ENCODE results near the gene FAM174C.

Gene FAM174C

GRCh38 chr19:1259206-1259875 lies 16.0 kb upstream of the FAM174C start:
- in situ Hi-C loops (cut with MboI; ENCODE audit: low sequenced_read_pairs) = no loop called here
- Histone ChIP-seq H3K36me3 (replicated peaks) (peaks cover 35% of the 10 kb centered on the region), H3K4me3 (no peak overlapping the region), H3K9me3 (no peaks in the 10 kb centered on the region), H3K4me1 (peaks cover 23% of the 10 kb centered on the region), H3K27me3 (ENCODE audit: low read depth) (no peaks in the 10 kb centered on the region)
- no peak for DNase-seq (ENCODE audit: low spot score in 2 of 2)

GRCh38 chr19:1259876-1260748 lies 15.2 kb upstream of the FAM174C start:
- in situ Hi-C loops (cut with MboI; ENCODE audit: low sequenced_read_pairs) = no loop called here
- DNase-seq (ENCODE audit: low spot score in 2 of 2) = no peak
- Histone ChIP-seq H3K27me3 (ENCODE audit: low read depth) (no peaks in the 10 kb centered on the region), H3K36me3 (replicated peaks) (peaks cover 34% of the 10 kb centered on the region), H3K4me1 (peaks cover 24% of the 10 kb centered on the region), H3K4me3 (peak overlapping the region; percentile 58), H3K9me3 (no peaks in the 10 kb centered on the region)

GRCh38 chr19:1260749-1261537 lies 14.4 kb upstream of the FAM174C start:
- no peaks in the 10 kb centered on the region for H3K27me3 ChIP-seq (ENCODE audit: low read depth)
- peaks cover 31% of the 10 kb centered on the region for H3K4me1 ChIP-seq
- peak overlapping the region; percentile 58 for H3K4me3 ChIP-seq
- H3K36me3 ChIP-seq (replicated peaks) = peaks cover 27% of the 10 kb centered on the region
- H3K9me3 ChIP-seq = no peaks in the 10 kb centered on the region
- in situ Hi-C loops (cut with MboI; ENCODE audit: low sequenced_read_pairs) = no loop called here
- peak; percentile 88 to 97 for DNase-seq (ENCODE audit: low spot score in 2 of 2)

- peaks cover 34% of the 10 kb centered on the region for H3K4me1 ChIP-seq
- no peaks in the 10 kb centered on the region for H3K9me3 ChIP-seq
- peaks cover 22% of the 10 kb centered on the region for H3K36me3 ChIP-seq (replicated peaks)
- H3K27me3 ChIP-seq (ENCODE audit: low read depth) = no peaks in the 10 kb centered on the region
- in situ Hi-C loops (cut with MboI; ENCODE audit: low sequenced_read_pairs) = no loop called here
- H3K4me3 ChIP-seq = peak overlapping the region; percentile 58
- no peak for DNase-seq (ENCODE audit: low spot score in 2 of 2)
These were observed 13.9 kb upstream of the FAM174C start for GRCh38 chr19:1261538-1261797.

- no peaks in the 10 kb centered on the region for H3K9me3 ChIP-seq
- H3K4me3 ChIP-seq = peak overlapping the region; percentile 58
- H3K27me3 ChIP-seq (ENCODE audit: low read depth) = no peaks in the 10 kb centered on the region
- DNase-seq (ENCODE audit: low spot score in 2 of 2) = no peak
- peaks cover 34% of the 10 kb centered on the region for H3K4me1 ChIP-seq
- H3K36me3 ChIP-seq (replicated peaks) = peaks cover 17% of the 10 kb centered on the region
- in situ Hi-C loops (cut with MboI; ENCODE audit: low sequenced_read_pairs) = no loop called here
These were observed 13.3 kb upstream of the FAM174C start for GRCh38 chr19:1261798-1262622.

GRCh38 chr19:1262623-1263123 lies 12.7 kb upstream of the FAM174C start:
- Histone ChIP-seq H3K4me1 (peaks cover 34% of the 10 kb centered on the region), H3K36me3 (replicated peaks) (peaks cover 11% of the 10 kb centered on the region; the same call in 1 of the 2 replicates), H3K9me3 (no peaks in the 10 kb centered on the region), H3K4me3 (peak overlapping the region; percentile 58), H3K27me3 (ENCODE audit: low read depth) (no peaks in the 10 kb centered on the region)
- in situ Hi-C loops (cut with MboI; ENCODE audit: low sequenced_read_pairs) = no loop called here
- DNase-seq (ENCODE audit: low spot score in 2 of 2) = no peak

GRCh38 chr19:1263188-1263587 lies 12.1 kb upstream of the FAM174C start:
- Histone ChIP-seq H3K4me3 (no peak overlapping the region), H3K27me3 (ENCODE audit: low read depth) (no peaks in the 10 kb centered on the region), H3K4me1 (peaks cover 34% of the 10 kb centered on the region), H3K36me3 (replicated peaks) (0 out of 2 replicates have a peak, but pooled peaks cover 11% of the 10 kb centered on the region), H3K9me3 (no peaks in the 10 kb centered on the region)
- DNase-seq (ENCODE audit: low spot score in 2 of 2) = no peak
- in situ Hi-C loops (cut with MboI; ENCODE audit: low sequenced_read_pairs) = no loop called here

GRCh38 chr19:1264801-1265614 lies 10.3 kb upstream of the FAM174C start:
- Histone ChIP-seq H3K27me3 (ENCODE audit: low read depth) (no peaks in the 10 kb centered on the region), H3K9me3 (no peaks in the 10 kb centered on the region), H3K4me1 (peaks cover 36% of the 10 kb centered on the region), H3K4me3 (no peak overlapping the region), H3K36me3 (replicated peaks) (peaks cover 14% of the 10 kb centered on the region)
- in situ Hi-C loops (cut with MboI; ENCODE audit: low sequenced_read_pairs) = no loop called here
- peak in 1 of 2 experiments; percentile 70 for DNase-seq (ENCODE audit: low spot score in 2 of 2)

- Histone ChIP-seq H3K9me3 (no peaks in the 10 kb centered on the region), H3K36me3 (replicated peaks) (peaks cover 21% of the 10 kb centered on the region), H3K4me3 (peak overlapping the region; percentile 45), H3K27me3 (ENCODE audit: low read depth) (no peaks in the 10 kb centered on the region), H3K4me1 (peaks cover 38% of the 10 kb centered on the region)
- no peak for DNase-seq (ENCODE audit: low spot score in 2 of 2)
- in situ Hi-C loops (cut with MboI; ENCODE audit: low sequenced_read_pairs) = no loop called here
These were observed 9.7 kb upstream of the FAM174C start for GRCh38 chr19:1265615-1266128.

GRCh38 chr19:1266129-1266915 lies 9.0 kb upstream of the FAM174C start:
- peak; percentile 80 to 91 for DNase-seq (ENCODE audit: low spot score in 2 of 2)
- H3K36me3 ChIP-seq (replicated peaks) = peaks cover 27% of the 10 kb centered on the region
- no peaks in the 10 kb centered on the region for H3K9me3 ChIP-seq
- no peaks in the 10 kb centered on the region for H3K27me3 ChIP-seq (ENCODE audit: low read depth)
- in situ Hi-C loops (cut with MboI; ENCODE audit: low sequenced_read_pairs) = no loop called here
- peaks cover 44% of the 10 kb centered on the region for H3K4me1 ChIP-seq
- peak overlapping the region; percentile 45 for H3K4me3 ChIP-seq

GRCh38 chr19:1266916-1267476 lies 8.3 kb upstream of the FAM174C start:
- DNase-seq (ENCODE audit: low spot score in 2 of 2) = peak in 1 of 2 experiments; percentile 82
- Histone ChIP-seq H3K4me1 (peaks cover 39% of the 10 kb centered on the region), H3K36me3 (replicated peaks) (peaks cover 34% of the 10 kb centered on the region), H3K4me3 (peak overlapping the region; percentile 45), H3K9me3 (no peaks in the 10 kb centered on the region), H3K27me3 (ENCODE audit: low read depth) (no peaks in the 10 kb centered on the region)
- in situ Hi-C loops (cut with MboI; ENCODE audit: low sequenced_read_pairs) = no loop called here
